Stimulated activated CD4-positive, alpha-beta T cell treated with anti-CD3 and anti-CD28 coated beads, Interleukin-12 subunit alpha, Interleukin-12 subunit beta, amount 100 ng/mL, for 24 hours (primary cell): ENCODE measurements around the gene CSK.
"Not testable (repeated sequence)": the region's sequence is repeated elsewhere in the genome, so short reads cannot be mapped to it uniquely, and the experiment has no call there.

Experiments
- DNase-seq, 2 experiments: peaks; one replicate each; pipeline ENCODE4 v3.0.0-alpha.2; 2020; ENCODE audit warnings: low read depth in 2 of 2

CSK gene

DNA sequence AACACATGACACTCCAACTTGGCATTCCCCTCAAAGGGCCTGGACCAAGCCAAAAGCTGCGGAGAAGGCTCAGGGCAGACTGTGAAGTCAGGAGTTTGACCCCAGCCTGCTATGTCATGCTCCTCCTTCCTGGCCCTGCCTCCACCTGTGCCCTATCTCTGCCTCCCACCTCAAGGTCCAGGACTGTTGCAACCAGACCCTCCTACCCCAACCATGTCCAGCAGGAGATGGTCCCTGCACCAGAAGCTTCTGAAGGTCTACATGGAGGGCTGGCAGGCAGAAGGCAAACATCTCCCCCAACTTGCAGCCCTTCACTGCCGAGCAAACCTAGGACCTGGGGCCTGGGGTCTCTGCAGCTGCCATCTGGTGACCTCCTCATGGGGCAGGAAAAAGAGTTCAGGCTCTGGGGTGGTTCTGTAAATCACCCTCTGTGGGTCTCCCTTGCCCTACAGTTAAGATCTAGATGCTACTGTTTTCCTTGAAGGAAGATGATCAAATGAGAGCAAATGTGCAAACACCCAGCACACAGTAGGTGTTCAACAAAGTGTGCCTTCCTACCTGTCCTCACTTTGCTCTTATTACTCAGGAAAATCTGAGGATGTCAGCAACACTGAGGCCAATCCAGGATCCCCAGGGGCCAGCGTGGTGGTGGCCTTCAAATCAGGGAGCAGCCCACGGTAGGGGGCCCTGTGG, 11.5 kb upstream of the CSK start:
- no peak for DNase-seq

DNA sequence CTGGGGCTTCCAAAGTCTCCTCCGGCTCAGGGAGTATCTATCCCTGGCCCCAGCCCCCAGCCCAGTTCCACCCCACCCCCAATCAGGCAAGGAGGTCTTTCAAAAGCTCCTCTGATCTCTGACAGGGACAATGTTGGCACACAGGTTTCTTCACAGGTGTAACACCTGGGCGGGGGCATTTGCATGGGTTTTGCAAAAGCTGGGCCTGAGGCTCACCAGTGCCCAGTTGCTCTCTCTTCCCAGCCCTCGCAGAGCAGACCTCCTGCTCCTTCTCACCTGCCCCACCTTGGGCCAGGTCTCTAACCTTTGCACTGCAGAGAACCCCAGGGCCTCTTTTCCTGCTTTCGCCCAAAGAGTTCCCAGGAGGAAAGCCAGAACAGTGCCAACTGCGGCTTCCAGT, 8.6 kb upstream of the CSK start:
- DNase-seq, result no peak

DNA sequence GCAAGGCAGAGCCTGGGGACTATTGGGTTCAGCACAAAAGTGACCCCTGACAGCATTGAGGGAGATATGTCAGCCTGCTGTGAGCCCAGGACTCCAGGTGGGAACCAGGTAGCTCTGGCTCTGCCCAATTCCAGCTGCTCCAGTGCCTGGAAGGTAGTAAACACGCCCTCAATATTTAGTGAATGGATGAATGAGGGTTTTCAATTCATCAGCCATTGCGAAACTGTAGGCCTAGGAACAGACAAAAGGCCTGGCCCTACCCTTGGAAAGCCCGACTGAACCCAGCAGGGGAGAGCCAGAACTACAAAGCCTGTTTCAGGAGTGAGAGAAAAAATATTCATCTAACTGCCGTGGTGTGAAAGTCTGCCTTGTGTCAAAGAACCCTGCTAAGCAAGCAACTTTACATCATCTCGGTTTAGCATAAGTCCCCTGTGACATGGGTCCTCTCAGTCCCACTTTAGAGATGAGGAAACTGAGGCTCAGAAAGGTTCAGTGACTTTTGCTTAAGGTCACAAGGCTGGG, 8.1 kb upstream of the CSK start:
- DNase-seq, result no peak

DNA sequence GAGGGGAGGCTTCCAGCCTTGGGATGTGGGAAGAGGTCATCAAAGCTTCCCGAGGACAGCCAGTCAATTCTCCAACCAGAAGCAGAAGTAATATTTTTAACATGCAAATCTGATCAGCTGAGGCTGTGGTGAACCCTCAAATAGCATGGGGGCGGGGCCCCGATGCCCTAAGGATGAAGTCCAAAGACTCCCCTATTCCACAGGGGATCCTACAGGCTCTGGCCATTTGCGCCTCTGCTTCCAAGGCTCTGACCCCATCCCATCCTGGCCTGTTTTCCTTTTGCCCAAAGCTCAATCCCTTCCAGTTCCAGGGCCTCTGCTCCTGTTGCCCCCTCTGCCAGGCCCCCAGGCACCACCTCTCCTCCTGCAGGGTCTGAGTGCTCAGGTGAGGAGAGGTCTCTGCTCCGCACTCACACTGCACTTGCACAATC, 6.7 kb upstream of the CSK start:
- no peak for DNase-seq

DNA sequence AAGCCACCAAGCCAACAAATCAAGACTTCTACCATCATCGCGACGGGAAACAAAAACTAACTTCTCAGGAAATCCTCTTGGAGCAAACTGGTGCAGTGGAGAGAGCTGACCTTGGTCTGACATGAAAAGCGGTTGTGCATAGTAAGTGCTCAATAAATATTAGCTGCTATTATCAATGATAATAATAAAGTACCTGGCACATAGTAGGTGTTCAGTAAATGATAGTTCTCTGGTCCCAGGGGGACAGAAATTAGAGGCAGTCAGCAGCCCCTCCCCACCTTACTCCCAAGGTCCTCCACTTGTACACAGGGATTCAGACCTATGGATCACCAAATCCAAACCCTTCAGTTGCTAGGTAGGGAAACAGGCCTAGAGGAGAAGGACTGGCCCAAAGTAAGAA, 6.0 kb upstream of the CSK start:
- no peak for DNase-seq

DNA sequence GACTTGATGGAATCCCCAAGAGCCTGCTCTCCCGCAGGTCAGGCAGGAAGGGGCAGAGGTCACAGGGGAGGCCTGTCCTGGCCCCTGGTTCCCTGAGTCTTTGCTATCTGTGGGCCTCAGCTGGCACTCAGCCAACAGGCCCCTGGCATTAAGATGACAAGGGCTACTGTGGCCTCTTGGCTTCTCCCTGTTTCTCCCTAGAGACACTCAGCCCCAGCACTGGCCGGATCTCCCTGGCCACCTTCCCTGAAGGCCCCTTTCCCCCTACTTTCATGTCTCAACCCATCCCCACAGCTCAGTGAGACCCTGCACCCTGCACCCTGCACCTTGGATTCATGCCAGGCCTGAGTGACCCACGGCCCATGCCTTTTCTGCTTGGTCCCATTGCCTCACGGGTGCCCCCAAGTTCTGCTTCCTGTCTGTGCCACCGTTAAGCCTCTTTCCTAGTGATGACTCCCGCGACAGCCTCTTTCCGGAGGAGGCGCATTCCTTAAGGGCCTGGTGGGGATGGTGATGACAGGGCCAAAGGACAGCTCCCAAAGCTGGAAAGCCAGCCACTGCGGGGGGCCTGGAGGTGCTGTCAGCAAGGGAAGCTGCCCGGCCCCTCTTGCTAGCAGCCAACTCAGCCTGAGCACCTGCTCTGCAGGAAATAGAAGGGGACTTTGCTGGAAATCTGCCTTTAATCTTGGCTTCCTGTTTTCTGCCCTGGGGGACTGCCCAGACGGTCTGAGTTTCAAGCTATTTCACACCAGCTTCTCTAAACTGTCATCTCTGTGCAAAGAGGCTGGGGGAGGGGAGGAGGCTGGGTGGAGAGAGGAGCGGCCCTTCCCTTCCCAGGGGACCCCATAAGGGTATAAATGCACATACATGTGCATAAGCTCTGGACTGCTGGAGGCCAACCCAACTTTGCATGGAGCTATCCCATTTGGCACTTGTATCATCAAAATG, 4.8 kb upstream of the CSK start:
- DNase-seq, result no peak

DNA sequence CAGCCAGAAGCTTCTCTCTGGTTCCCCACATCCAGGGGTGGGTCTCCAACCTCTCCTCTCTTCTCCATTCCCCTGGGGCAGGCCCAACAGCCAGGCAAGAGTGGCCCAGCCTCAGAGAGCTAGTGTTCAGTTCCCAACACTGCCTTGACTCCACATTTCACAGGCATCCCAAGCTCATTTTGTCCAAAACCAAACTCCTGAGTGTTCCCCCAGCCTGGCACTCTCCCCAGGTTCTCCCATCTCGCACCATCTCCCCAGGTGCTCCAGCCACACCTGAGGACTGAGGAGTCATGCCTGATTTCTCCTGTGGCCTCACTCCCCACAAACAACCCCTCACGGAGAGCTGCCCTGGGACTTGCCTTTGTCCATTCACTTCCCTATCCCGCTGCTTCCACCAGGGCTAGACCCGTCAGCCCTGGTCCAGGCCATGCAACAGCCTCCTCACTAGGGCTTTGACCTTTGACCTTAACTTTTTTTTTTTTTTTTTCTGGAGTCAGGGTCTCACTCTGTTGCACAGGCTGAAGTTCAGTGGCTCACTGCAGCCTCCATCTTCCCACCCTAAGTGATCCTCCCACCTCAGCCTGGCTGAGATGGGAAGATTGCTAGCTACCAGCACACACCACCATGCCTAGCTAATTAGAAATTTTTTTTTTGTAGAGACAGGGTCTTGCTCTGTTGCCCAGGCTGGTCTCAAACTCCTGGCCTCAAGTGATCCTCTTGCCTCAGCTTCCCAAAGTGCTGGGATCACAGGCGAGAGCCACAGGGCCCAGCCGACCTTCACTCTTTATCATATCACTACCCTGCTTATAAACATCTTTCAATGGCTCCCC, 3.9 kb upstream of the CSK start:
- DNase-seq, result no peak

DNA sequence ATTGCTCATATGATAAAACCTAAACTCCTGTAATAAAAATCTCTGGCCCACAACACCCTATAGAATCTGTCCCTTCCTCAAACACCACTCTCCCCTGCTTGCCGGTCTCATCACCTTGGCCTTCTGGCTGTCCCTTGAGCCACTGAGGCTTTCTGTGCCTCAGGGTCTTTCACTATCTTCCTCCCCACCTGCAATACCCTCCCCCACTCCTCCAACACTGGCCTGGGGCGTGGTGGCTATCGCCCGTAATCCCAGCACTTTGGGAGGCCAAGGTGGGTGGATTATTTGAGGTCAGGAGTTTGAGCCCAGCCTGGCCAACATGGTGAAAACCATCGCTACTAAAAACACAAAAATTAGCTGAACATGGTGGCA, 3.3 kb upstream of the CSK start:
- DNase-seq, result no peak

DNA sequence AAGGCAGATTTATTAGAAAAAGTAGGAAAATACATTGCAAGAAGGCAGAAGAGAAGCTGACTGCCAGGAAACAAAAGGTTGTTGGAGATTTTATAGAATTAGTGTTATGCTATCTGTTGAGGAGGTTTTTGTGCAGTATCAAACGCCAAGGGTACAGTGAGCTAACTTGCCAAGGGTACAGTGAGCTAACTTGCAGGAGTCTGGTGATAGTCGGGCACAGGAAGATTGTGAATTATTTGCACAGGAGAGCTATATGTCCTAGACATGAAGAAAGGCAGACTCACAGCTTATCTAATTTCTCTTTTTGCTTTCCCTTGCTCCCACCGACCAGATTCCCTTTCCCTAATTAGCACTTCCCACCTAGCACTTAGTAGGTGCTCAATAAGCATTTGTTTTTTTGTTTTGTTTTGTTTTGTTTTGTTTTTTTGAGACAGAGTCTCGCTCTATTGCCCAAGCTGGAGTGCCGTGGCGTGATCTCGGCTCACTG, 2.7 kb upstream of the CSK start:
- no peak for DNase-seq

DNA sequence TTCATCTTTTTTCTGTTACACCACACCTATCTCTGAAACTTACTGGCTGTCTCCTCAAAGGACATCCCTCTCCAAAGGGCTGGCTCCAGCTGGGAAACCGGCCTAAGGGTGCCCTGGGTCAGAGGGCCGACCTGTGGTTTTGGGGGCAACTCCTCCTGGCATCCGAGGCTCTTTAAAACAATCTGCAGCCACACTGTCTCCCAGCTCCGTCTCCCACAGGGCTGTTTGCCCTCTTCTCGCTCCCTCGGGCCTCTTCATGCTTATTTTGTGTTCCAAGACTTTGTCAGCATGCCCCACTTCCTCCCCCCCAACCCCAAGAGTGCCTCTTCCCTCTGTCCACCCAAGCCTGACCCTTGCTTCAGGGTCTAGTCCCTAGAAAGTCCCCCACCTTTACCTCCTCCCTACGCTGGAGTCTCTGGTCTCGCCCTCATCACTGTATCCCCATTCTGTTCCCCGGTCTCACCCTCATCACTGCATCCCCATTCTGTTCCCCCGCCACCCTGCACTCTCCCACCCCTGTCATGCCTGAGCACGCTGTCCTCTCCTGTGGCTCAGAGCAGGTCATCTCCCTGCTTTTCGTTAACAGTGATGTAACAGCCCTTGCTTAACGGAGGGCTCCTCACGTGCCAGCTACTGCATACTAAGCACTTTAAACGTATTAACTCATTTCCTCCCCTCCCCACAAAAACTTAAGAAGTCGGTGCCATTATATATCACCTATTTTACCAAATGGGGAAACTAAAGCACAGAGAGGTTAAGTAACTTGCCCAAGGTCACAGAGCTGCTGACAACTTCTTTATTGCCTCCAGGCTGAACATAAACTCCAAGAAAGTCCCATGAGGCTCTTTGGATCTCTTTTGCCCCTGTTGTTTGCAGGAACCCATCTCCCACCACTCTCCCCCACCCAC, 1.1 kb upstream of the CSK start:
- DNase-seq, result no peak

DNA sequence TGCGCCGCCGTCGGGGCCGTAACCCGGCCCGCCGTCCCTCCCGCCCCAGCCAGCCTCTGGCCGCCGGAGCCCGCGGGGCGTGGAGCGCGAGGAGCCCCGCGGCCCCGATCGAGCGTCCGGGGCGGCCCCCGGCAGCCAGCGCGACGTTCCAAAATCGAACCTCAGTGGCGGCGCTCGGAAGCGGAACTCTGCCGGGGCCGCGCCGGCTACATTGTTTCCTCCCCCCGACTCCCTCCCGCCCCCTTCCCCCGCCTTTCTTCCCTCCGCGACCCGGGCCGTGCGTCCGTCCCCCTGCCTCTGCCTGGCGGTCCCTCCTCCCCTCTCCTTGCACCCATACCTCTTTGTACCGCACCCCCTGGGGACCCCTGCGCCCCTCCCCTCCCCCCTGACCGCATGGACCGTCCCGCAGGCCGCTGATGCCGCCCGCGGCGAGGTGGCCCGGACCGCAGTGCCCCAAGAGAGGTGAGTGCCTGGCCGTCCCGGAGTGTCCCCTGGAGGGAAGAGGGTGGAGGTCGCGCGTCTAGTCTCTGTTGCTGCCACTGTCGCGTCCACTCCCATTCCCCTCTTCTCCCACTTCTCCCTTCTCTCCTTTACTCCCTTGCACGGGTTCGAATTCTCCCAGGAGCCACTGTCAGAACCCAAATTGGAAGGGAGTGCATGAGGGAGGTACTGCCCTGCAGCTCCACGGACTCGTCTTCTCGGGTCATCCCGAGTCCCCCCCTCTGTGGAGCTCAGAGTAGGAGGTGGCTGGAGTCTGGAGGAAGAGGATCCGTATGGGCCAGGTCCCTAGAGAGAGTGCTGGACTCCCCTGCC, 585 bp downstream of the CSK start:
- DNase-seq, result no peak

DNA sequence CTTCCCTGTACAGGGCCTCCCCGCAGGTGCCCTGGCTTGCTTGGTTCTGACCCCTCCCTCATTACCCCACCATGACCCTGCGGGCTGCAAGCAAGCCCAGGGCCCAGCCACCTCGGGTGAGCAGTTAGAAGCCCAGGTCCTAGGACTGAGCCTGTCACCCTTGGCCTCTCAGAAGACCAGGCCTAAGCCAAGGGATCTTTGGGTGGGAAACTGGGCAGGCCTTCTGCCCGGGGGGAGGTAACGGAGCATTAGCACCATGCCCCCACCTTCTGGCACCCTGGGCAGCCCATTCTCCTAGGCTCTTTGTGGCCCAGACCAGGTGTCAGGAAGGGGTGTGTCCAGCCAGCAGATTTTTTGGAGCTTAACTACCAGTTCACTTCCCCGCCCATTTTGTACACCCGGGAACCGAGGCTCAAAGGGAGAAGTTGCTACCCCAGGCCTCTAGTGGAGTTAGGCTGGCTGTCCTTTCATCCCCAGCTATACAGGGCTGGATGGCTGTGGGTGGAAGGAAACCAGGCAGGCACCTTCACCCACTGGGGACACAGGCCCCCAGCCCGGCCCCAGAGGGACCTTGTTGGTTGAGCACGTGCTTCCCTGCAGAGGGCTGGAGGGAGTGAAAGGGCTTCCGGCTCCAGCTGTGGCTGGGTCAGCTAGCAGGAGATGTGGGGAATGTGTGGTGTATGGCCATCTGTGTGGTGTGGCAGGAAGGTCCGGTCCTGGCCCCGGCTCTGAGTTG, 1.4 kb downstream of the CSK start:
- DNase-seq, result no peak

DNA sequence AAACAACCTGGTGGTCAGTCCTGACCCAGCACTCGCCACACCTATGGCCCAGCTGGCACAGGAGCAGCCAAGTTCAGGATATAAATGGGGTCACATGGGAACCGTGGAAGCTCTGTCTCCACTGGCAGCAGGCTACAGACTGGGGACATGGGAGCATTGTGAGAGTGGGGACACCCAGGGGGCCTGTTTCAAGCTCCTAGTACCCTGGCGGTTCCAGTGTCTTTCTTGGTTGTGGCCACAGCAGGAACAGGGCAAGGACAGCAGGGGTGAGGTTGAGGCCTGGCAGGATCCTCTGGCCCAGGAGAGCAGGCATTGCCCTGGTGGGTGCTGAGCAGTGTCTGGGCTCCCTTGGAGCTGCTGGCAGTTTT, 1.9 kb downstream of the CSK start:
- no peak for DNase-seq

DNA sequence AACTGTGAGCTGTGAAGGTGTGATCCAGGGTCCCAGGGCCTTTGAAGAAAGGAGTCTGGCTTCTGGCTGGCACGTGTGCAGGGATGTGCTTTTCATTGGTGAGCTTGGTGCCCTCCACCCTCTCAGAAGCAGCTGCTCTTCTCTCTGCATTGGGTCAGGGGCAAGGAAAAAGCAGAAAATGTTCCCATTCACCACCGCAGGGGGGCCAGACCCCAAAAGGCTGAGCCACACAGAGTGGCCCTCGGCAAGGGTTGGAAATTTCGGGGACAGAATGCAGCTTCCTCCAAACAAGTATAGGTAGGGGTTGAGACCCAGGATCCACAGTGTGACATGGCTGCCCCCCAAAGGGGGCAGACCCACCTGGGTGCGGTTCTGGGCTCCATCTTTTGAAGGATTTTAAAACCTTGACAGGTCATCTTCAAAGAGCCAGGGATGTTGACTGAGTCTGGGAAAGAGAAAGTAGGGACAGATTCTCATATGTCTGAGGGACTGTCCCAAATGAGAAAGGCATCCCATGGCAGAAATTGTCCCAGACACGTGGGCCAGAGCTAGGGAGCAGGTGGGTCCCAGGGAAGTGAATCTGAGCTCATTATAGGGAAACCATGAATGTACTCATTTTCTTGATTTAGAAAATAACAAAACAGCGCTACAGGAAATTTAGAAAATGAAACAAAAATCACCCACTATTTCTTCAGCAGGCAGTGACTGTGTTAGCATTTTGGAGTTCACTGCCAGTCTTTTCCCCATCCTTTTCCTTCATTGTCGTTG, 2.7 kb downstream of the CSK start:
- DNase-seq, result no peak

DNA sequence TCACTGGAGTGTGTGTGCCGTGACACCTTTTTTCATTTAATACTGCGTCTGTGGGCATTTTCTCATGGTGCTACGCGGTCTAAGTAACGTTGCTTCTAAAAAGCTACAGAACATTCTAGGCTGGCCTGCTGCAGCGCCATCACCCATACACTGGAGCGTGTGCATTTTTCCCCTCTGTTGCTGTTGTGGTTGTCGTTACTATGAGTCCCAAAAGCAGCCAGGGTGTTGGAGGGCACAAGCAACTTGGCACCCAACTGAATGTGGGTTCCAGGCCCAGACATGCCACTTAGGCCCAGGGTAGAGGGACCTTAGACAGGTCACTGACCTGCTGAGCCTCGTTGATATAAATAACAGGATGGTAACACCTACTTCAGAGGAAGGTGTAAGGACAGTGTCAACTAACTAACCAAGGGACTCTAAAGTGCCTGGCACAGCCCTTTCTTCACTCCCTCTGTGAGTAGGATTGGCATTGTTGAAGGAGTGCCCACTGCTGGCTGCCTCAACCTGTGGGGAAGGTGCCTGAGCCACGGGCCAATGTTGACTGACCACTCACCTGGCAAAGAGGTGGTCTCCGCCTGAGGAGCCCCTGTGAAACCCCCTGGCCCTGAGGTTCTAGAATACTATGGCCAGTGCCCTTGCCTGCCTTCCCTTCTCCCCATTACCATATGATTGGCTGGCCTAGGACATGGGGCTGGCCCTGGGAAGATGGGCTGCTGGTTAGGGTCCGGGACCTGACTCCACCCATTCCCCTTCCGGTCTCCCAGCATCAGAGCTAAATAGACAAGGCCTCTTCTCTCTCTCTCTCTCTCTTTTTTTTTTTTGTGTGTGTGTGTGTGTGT, 3.5 kb downstream of the CSK start:
- DNase-seq, result no peak

DNA sequence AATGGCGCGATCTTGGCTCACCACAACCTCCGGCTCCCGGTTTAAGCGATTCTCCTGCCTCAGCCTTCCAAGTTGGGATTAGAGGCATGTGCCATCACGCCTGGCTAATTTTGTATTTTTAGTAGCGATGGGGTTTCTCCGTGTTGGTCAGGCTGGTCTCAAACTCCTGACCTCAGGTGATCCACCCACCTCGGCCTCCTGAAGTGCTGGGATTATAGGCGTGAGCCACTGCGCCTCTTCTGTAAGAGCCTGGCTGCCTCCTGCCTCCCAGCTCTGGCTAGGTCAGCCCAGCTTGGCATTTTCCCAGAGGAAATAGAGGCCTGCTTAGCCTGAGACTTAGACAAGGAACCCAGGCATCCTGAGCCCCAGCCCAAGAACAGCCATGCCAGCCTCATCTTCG, 4.2 kb downstream of the CSK start:
- not testable (repeated sequence) for DNase-seq

DNA sequence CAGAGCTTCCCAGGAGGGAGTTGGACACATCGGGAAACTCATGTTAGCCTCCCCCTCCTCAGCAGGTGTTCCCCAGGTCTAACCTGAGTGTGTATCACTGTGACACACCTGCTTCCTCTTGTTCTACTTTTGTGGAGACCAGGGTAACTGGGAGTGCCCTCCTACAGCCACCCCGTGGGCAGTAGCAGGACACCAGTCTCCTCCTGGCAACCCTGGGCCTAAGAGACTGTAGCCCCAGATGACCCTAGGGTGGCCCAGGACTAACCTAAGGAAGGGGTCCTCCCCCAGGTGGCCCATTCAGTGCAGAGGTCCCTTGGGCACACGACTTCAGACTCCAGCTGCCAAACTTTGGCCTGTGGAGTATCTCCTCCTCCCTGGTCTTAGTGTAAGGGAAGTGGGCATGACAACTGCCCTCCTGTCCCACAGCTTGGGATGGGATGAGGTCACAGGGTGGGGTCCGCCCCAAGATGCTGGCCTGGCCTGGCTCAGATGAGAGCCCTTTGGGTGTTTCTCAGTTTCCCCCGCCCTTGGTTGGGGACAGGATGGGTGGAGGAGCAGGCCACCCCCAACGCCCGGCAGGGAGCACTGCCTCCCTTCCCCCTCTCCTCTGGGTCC, 4.8 kb downstream of the CSK start:
- DNase-seq, result no peak
